HG02610 (cell line): Measurements from ENCODE around the gene OGFR.

Experiments
- ATAC-seq: cut with Tn5 transposase; IDR thresholded peaks from one replicate; pipeline ENCODE4 v1.9.1; 2021; ENCODE audit warnings: mild to moderate bottlenecking, moderate library complexity; ENCODE audit not compliant: unreplicated experiment

The OGFR gene

GRCh38 chr20:62769346-62770071, 35.1 kb upstream of the OGFR start:
- no peak for ATAC-seq

GRCh38 chr20:62770111-62770910, 34.3 kb upstream of the OGFR start:
- ATAC-seq = no peak

- ATAC-seq = no peak
Observed at GRCh38 chr20:62770916-62771315, 33.7 kb upstream of the OGFR start.

GRCh38 chr20:62771396-62772102, 33.1 kb upstream of the OGFR start:
- no peak for ATAC-seq

- no peak for ATAC-seq
Observed at GRCh38 chr20:62772103-62772611, 32.5 kb upstream of the OGFR start.

GRCh38 chr20:62772619-62772989, 32.0 kb upstream of the OGFR start:
- no peak for ATAC-seq

- no peak for ATAC-seq
Observed at GRCh38 chr20:62772990-62773844, 31.4 kb upstream of the OGFR start.

- no peak for ATAC-seq
Observed at GRCh38 chr20:62773845-62774714, 30.6 kb upstream of the OGFR start.

- ATAC-seq = no peak
Observed at GRCh38 chr20:62774762-62775161, 29.9 kb upstream of the OGFR start.

GRCh38 chr20:62775206-62775605, 29.4 kb upstream of the OGFR start:
- no peak for ATAC-seq

- ATAC-seq = no peak
Observed at GRCh38 chr20:62776035-62776691, 28.5 kb upstream of the OGFR start.

GRCh38 chr20:62776692-62777527, 27.7 kb upstream of the OGFR start:
- no peak for ATAC-seq

- ATAC-seq = no peak
Observed at GRCh38 chr20:62777528-62777830, 27.2 kb upstream of the OGFR start.

GRCh38 chr20:62778058-62778457, 26.6 kb upstream of the OGFR start:
- no peak for ATAC-seq

- ATAC-seq = no peak
Observed at GRCh38 chr20:62778601-62779416, 25.8 kb upstream of the OGFR start.

- no peak for ATAC-seq
Observed at GRCh38 chr20:62779417-62779685, 25.3 kb upstream of the OGFR start.

- ATAC-seq = no peak
Observed at GRCh38 chr20:62780204-62780603, 24.4 kb upstream of the OGFR start.

- ATAC-seq = no peak
Observed at GRCh38 chr20:62780696-62781095, 23.9 kb upstream of the OGFR start.
